Spinal cord (tissue), 10 donors: Measurements from ENCODE around the gene NPHP4. TPM values are rescaled to one million over a fixed set of nuclear protein-coding genes. Genes with fewer than 3 reads are reported as not detected.

Experiments used
- DNase-seq, 6 donors: peaks; one replicate each; pipeline versions ENCODE4 v3.0.0 to v3.0.0-alpha.2; 2013 to 2015; ENCODE audit warnings: low spot score in 6 of 6, low read depth in 4 of 6
- H3K27ac ChIP-seq: one replicate; pipeline ENCODE4 v1.5.1; 2013; ENCODE audit warnings: low read depth, low read length, control low read depth
- H3K27me3 ChIP-seq: one replicate; pipeline ENCODE4 v1.6.1; 2013; ENCODE audit warnings: low read length; ENCODE audit not compliant: control insufficient read depth, insufficient read depth
- H3K36me3 ChIP-seq: one replicate; pipeline ENCODE4 v1.6.1; 2013; ENCODE audit warnings: low read length; ENCODE audit not compliant: control insufficient read depth, insufficient read depth
- H3K4me1 ChIP-seq: one replicate; pipeline ENCODE4 v1.6.1; 2013; ENCODE audit warnings: low read length; ENCODE audit not compliant: control insufficient read depth, insufficient read depth
- H3K4me3 ChIP-seq: one replicate; pipeline ENCODE4 v1.5.1; 2013; ENCODE audit warnings: low read depth, low read length, control low read depth
- H3K9me3 ChIP-seq: one replicate; pipeline ENCODE4 v1.6.1; 2013; ENCODE audit warnings: low read length; ENCODE audit not compliant: control insufficient read depth, insufficient read depth
- WGBS: methylation state at CpG from one replicate; pipeline ENCODE4 v1.1.5; 2013; ENCODE audit warnings: missing lambda C conversion rate; ENCODE audit not compliant: insufficient coverage; 5-methylcytosine and 5-hydroxymethylcytosine counted together
- polyA plus RNA-seq, 2 donors: library from polyadenylated mRNA; unstranded; fragments of 120-200 nt; gene quantifications; one replicate each; pipeline ENCODE4 v1.2.1, GENCODE V29; 2013; ENCODE audit not compliant: insufficient read length in 2 of 2
- total RNA-seq, 2 donors: library from RNA; depleted of rRNA in 1 of 2; stranded (reverse); fragments of 120-200 nt in 1 of 2; fragments of >200 nt in 1 of 2; gene quantifications; one replicate each; pipeline versions ENCODE4 v1.2.3 to v1.2.4, GENCODE V29; 2013 to 2014
- donor health status: healthy.

The NPHP4 gene
- total and polyA plus RNA-seq, 4 donors, result 8.0 to 19.2 (median 13.3) TPM

DNA sequence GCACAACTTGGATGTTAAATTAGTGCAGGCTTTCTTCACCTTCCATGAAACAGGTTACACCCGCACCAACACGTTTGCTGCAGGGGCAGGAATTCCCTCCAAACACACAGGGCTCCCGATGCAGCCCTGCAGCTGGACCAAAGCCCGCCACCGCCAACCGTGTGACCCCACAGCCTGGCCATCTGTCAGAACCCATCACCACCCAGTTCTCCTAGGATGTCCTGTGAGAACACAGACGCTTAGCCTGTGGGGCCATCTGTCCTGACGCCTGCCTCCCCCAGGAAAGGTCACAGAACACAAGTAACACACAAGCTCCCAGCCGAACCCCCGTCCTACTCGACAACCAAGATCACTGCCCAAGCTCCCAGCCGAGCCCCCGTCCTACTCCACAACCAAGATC lies 108.1 kb downstream of the NPHP4 start:
- H3K4me1 ChIP-seq, result peaks cover 43% of the 10 kb centered on the region
- H3K36me3 ChIP-seq, result peaks cover 82% of the 10 kb centered on the region
- H3K9me3 ChIP-seq, result no peaks in the 10 kb centered on the region
- H3K27ac ChIP-seq, result no peak overlapping the region
- 81% methylated on average over 9 of the region's 13 CpGs for WGBS
- no peaks in the 10 kb centered on the region for H3K27me3 ChIP-seq
- no peak overlapping the region for H3K4me3 ChIP-seq
- no peak for DNase-seq

DNA sequence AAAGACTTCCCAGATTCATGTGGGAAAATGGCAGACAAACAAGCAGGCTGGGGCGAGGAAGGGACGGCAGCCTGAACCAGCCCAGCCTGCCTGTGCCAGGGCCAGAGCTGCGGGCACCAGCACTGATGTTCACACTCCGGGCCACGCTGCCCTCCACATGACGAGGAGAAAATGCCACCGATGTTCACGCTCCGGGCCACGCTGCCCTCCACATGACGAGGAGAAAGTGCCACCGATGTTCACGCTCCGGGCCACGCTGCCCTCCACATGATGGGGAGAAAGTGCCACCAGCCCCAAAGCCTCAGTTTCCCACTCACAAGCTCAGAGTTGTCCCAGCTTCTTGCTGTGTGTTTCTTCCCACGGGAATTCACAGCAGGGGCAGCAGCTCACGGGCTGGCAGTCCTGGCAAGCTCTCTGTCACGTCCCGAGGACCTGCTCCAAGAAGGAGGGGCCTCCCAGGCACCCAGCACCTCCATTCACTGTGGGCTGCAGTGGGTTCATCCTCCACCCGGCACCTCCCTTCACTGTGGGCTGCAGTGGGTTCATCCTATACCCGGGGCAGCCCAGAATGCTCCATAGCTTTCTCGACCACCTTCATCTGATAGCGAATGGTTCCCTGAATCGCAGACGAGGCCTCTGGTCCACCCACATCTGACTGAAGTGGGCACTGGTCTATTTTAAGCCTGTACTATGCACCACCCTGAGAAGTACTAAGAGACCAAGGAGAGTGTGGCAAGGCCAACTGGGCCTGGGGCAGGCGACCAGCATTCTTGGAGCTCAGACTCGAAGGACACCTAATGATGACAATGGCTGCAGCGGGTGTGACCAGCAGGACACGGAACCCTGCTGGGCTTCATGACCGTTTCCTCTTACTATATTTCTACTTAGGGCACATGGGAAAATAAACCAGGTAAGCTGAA lies 108.8 kb downstream of the NPHP4 start:
- H3K4me3 ChIP-seq, result no peak overlapping the region
- no peaks in the 10 kb centered on the region for H3K27me3 ChIP-seq
- no peak for DNase-seq
- peaks cover 89% of the 10 kb centered on the region for H3K36me3 ChIP-seq
- no peak overlapping the region for H3K27ac ChIP-seq
- H3K9me3 ChIP-seq, result no peaks in the 10 kb centered on the region
- H3K4me1 ChIP-seq, result peaks cover 36% of the 10 kb centered on the region
- 91% methylated on average over 28 of the region's 30 CpGs for WGBS

DNA sequence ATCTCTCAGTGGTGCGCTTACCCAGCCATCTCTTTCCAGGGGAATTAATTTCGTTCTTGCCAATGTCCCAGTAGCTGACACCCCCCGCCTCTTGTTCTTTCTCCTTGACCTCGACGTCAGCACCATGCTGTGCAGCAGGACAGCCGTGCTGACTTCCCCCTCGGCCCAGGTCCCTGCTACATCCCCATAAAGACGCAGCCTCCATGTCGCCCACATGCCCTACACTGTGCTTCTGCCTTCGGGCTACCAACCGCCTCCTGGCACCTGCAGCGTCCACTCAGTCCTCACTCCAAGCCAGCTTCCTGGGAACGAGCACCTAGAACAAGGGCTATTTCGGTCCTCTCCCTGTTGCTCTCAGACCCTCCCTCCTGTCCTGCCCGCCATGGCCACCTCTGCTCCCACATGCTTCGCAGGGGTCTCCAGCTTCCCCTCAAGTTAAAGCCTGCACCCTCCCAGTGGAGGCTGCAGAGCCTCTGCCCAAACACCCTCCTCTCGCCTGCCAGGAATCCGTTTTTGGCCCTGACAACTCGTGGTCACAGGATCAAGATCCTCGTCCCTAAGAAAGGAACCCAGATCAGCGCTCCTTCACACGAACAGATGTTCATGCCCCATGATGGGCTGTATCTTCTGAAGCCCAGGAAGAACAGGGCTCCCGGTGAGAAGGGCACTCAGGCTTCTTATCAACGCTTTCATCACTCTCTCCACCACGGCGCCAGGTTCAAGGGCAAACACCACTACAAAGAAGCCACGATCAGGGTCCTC lies 109.7 kb downstream of the NPHP4 start:
- H3K4me3 ChIP-seq, result no peak overlapping the region
- no peak for DNase-seq
- peaks cover 89% of the 10 kb centered on the region for H3K36me3 ChIP-seq

DNA sequence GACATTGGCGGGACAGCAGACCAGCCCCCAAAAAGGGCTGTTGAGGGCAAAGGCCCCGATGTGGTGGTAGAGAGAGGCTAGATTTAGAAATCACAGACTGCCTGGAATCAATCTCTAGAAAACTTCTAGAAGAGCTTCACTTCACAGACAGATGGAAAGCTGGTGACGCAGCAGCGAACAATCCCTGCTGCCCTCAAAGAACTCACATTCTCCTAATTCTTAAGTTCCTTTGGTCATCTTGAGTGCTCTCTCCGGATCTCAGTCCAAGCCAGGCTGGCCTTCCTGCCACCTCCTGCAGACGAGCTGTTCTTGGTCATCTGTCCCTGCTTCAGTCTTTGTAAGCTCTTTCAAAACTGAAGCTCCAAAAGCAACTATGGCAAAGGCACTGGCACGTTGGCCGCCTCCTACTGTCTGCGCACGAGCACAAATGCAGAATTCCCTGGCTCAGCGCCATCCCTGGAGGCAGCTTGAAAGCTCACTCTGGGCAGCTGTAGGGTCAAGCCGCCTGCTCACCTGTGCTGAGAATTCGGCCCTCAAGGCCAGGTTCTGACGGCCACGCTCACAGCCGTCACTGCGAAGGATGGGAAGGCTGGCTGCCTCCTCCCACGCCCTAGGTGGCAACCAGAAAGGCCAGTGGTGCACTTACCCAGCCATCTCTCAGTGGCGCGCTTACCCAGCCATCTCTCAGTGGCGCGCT lies 110.6 kb downstream of the NPHP4 start:
- Histone ChIP-seq H3K27ac (no peak overlapping the region), H3K9me3 (no peaks in the 10 kb centered on the region), H3K4me1 (peaks cover 33% of the 10 kb centered on the region), H3K36me3 (peaks cover 88% of the 10 kb centered on the region), H3K27me3 (no peaks in the 10 kb centered on the region), H3K4me3 (no peak overlapping the region)
- WGBS, result 90% methylated on average over 18 of the region's 22 CpGs
- no peak for DNase-seq

More for the DNA sequence above, 109.7 kb downstream of the NPHP4 start:
- 89% methylated on average over 23 of the region's 27 CpGs for WGBS
- Histone ChIP-seq H3K27me3 (no peaks in the 10 kb centered on the region), H3K4me1 (peaks cover 34% of the 10 kb centered on the region), H3K27ac (no peak overlapping the region), H3K9me3 (no peaks in the 10 kb centered on the region)

DNA sequence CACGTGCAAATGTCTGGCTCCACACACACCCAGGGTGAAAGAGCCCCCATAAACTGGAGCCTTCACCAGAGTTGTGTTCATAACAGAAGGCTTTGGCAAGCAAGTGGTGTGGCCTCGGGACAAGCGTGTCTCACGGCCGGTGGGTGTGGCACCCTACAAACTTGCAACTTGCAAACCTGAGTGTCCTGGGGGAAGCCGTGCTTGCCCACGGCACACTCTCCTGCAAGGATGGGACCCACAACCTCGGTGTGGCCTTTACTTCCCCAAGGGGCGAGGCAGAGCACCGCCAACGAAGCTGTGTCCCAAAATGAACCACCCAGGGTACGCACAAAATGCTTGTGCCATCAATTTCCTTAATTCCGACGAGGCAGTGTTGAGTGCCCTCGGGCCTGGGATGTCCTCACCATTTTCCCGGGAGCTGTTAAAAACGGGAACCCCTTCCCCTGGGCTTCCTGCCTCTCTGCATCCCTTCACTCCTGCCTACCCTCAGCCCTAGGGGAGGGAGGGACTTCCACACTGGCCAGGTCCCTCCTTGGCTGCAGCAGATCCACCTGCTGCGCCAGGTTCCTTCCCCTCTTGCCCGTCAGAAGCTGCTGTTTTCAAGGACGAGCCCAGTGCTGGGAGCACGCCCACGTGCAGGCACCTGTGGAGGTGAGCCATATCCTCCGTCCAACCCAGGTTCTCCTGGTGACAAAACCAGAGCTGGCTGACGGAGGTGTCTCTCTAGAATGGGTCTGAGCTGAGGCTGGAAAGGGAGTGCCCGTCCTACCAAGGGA lies 111.4 kb downstream of the NPHP4 start:
- 97% methylated on average over 23 of the region's 25 CpGs for WGBS

DNA sequence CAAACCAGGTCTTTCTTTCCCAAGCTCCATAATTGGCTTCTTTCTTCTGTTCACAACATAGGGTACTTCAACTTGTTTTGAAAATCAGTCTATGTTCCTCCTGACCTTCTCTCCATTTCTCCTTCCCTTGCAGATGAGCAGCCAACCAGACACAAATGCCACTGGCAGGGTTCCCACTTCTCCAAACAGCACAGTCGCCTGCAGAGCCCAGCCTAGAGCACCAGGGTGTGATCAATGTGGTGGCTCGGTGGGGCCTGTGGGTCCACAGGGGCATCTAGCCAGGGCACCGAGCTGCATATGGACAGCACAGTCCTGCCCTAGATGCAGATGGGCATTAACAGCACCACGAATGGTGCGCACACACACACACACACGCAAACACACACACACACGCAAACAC lies 112.8 kb downstream of the NPHP4 start:
- no peak for DNase-seq
- Histone ChIP-seq H3K27ac (no peak overlapping the region), H3K4me3 (no peak overlapping the region), H3K4me1 (peaks cover 16% of the 10 kb centered on the region), H3K27me3 (no peaks in the 10 kb centered on the region), H3K9me3 (no peaks in the 10 kb centered on the region), H3K36me3 (peaks cover 93% of the 10 kb centered on the region)
- WGBS, result 75% methylated on average over 7 of the region's 7 CpGs

More for the DNA sequence above, 111.4 kb downstream of the NPHP4 start:
- Histone ChIP-seq H3K27ac (no peak overlapping the region), H3K9me3 (no peaks in the 10 kb centered on the region), H3K4me3 (no peak overlapping the region), H3K4me1 (peaks cover 25% of the 10 kb centered on the region), H3K27me3 (no peaks in the 10 kb centered on the region), H3K36me3 (peaks cover 88% of the 10 kb centered on the region)
- DNase-seq, result no peak

DNA sequence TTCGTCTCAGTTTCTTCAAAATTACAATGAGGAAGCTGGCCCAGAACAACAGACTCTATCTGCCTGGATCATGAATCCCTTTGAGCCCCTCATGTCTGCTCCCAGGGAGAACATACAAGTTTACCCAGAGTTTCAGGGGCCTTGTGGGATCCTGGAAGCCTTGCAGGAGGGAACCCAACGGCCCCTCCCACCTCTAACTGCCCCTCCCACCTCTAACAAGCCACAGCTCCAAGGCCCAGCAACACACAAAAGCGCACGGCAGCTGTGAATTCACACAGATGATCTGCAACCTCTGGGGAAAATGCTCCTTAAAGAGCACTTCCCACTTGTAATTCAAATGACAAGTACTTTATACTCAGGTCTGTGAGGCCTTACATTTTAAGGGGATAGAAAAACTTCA lies 113.3 kb downstream of the NPHP4 start:
- no peaks in the 10 kb centered on the region for H3K27me3 ChIP-seq
- peaks cover 95% of the 10 kb centered on the region for H3K36me3 ChIP-seq
- peaks cover 16% of the 10 kb centered on the region for H3K4me1 ChIP-seq
- H3K27ac ChIP-seq, result no peak overlapping the region
- no peaks in the 10 kb centered on the region for H3K9me3 ChIP-seq
- 78% methylated on average over 4 of the region's 4 CpGs for WGBS
- DNase-seq, result no peak
- no peak overlapping the region for H3K4me3 ChIP-seq

DNA sequence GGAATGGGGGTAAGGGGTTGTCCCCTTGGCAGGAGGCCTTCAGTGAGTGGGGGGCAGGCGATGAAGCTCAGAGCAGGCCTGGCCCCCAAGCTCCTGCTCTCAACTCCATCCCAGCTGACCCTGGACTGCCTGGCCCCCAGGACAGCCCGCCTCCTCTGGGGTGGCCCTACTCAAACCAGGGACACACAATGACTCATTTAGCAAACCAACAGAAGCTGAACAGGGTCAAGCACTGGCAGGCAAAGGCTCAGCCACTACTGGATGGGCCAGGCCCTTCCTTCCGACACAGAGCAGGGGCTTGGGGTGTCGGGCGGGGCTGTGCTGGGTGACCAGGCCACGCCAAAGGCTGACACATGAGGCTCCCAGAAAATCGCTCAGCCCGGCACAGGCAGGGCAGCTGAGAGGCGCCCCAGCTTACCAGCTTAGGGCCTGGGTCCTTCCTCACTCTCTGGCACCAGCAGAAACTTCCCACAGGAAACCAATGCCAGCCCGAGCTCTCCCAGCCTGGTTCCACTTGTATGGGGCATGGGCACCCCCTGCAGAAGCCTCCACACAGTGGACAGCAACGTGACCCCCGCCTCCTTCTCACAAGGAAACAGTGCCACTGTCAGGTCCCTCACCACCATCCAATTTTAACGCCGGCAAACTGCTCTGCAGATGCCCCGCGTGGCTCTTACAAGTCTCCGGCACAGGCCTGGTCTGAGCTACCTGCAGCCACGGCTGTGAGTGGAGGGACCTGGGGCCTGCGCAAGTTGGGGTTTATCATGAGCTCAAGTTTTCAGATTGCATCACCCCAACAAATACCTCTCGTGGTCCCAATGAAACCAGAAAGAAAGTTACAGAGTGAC lies 114.3 kb downstream of the NPHP4 start:
- DNase-seq, result no peak
- Histone ChIP-seq H3K36me3 (peaks cover 96% of the 10 kb centered on the region), H3K9me3 (no peaks in the 10 kb centered on the region), H3K4me3 (no peak overlapping the region), H3K4me1 (peaks cover 14% of the 10 kb centered on the region), H3K27me3 (no peaks in the 10 kb centered on the region), H3K27ac (no peak overlapping the region)
- 97% methylated on average over 18 of the region's 20 CpGs for WGBS
